IgD-negative memory B cell (primary cell): ENCODE results near the gene DIP2B. TPM values are rescaled to one million over a fixed set of nuclear protein-coding genes. Genes with fewer than 3 reads are reported as not detected.
A peak's percentile ranks its signal among the peaks of the same experiment; 100 is the strongest.

Experiments
- H3K27ac Mint-ChIP-seq, 3 donors: one replicate each; pipeline ENCODE4 v1.8.0; 2020 to 2022; ENCODE audit warnings: mild to moderate bottlenecking in 3 of 3, mixed read lengths in 3 of 3, moderate library complexity in 1 of 3
- H3K27me3 Mint-ChIP-seq: one replicate; pipeline ENCODE4 v1.8.0; 2021; ENCODE audit warnings: mixed read lengths
- H3K36me3 Mint-ChIP-seq: one replicate; pipeline ENCODE4 v1.8.0; 2020; ENCODE audit warnings: mild to moderate bottlenecking, mixed read lengths
- H3K4me1 Mint-ChIP-seq, 3 donors: one replicate each; pipeline ENCODE4 v1.8.0; 2020 to 2022; ENCODE audit warnings: mixed read lengths in 3 of 3, mild to moderate bottlenecking in 1 of 3
- H3K4me3 Mint-ChIP-seq, 4 donors: one replicate each; pipeline ENCODE4 v1.8.0; 2020 to 2022; ENCODE audit warnings: mild to moderate bottlenecking in 4 of 4, mixed read lengths in 4 of 4, moderate library complexity in 3 of 4
- H3K9me3 Mint-ChIP-seq, 3 donors: one replicate each; pipeline ENCODE4 v1.8.0; 2020 to 2021; ENCODE audit warnings: mixed read lengths in 3 of 3, mild to moderate bottlenecking in 1 of 3
- polyA plus RNA-seq: library from polyadenylated mRNA; unstranded; fragments of 300-500 nt; fragmentation: Illumina TruSeq; gene quantifications from one replicate; pipeline ENCODE4 v1.2.3, GENCODE V29; 2021

Gene DIP2B
- polyA plus RNA-seq, 1 donor from 2014 or later, result 16.4 TPM

DNA sequence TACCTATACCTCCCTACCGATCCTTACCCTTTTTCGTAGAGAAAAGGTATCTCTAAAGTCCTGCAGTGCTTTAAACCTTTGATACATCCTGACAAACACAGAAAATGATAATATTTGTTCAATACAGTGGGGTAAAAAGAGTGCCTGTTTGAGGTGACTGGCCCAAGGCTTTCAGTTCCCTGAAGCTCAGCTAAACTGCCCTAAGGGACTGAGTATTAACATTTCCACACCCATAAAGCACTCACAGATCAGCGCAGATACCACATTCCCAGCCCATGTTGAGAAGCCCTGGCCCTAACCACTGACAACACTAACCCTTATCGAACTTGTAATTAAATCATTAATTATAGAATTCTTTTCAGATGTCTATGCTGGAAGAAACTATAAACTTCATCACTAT, 108.7 kb downstream of the DIP2B start:
- Mint-ChIP-seq H3K9me3 (no peaks in the 10 kb centered on the region), H3K4me3 (no peak overlapping the region), H3K27ac (no peak overlapping the region), H3K36me3 (no peaks in the 10 kb centered on the region), H3K4me1 (peaks cover 16 to 38% (median 31%) of the 10 kb centered on the region in 3 donors), H3K27me3 (no peaks in the 10 kb centered on the region)

- no peak overlapping the region for H3K27ac Mint-ChIP-seq
- H3K9me3 Mint-ChIP-seq, result no peaks in the 10 kb centered on the region
- peaks cover 20 to 43% (median 29%) of the 10 kb centered on the region in 3 donors for H3K4me1 Mint-ChIP-seq
- H3K4me3 Mint-ChIP-seq, result no peak overlapping the region
- H3K36me3 Mint-ChIP-seq, result no peaks in the 10 kb centered on the region
- H3K27me3 Mint-ChIP-seq, result no peaks in the 10 kb centered on the region
Measured at GRCh38 chr12:50614167-50614759, 109.5 kb downstream of the DIP2B start.

DNA sequence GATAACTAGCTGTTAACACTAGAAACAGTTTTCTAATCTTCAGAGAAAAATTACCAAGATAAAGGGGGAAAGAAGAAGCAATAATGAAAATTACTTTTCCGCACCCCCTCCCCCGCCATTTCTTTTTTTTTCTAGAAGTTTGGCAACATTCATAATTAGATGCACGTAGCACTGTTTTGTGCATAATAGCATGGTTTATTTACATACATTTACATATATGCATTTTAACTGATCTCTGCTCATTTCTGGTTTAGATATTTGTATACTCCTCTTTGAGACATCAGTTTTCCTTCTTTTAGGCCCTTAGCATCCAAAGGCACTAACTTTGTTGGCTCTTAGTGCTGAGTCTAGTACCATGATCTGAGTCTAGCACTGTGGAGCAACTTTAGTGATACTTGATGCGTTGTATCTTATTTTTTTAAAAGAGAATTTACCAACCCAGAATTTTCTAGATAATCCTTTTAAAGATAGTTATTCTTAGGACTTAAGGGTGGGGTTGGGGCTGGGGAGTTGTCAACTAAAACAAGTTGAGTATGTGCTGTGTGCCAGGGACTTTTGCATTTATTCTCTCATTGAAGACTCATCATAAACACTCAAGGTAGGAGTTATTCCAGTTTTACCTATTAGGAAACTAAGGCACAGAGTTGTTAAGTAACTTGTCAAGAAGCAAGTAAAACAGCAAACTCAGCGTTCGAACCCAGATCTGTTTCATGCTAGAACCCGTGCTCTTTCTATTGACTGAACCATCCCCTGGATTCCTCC, 110.5 kb downstream of the DIP2B start:
- Mint-ChIP-seq H3K9me3 (no peaks in the 10 kb centered on the region), H3K4me1 (peaks cover 23 to 43% (median 27%) of the 10 kb centered on the region in 3 donors), H3K27ac (no peak overlapping the region), H3K27me3 (no peaks in the 10 kb centered on the region), H3K36me3 (no peaks in the 10 kb centered on the region), H3K4me3 (no peak overlapping the region)

- Mint-ChIP-seq H3K27ac (no peak overlapping the region), H3K4me1 (peaks cover 27 to 47% (median 32%) of the 10 kb centered on the region in 3 donors), H3K9me3 (no peaks in the 10 kb centered on the region), H3K36me3 (no peaks in the 10 kb centered on the region), H3K4me3 (no peak overlapping the region), H3K27me3 (no peaks in the 10 kb centered on the region)
Measured at GRCh38 chr12:50615907-50616296, 111.1 kb downstream of the DIP2B start.

GRCh38 chr12:50617657-50618056, 112.9 kb downstream of the DIP2B start:
- Mint-ChIP-seq H3K4me1 (peaks cover 30 to 47% (median 32%) of the 10 kb centered on the region in 3 donors), H3K4me3 (no peak overlapping the region), H3K9me3 (no peaks in the 10 kb centered on the region), H3K27me3 (no peaks in the 10 kb centered on the region), H3K36me3 (no peaks in the 10 kb centered on the region), H3K27ac (peak overlapping the region in 1 of 3 donors; percentile 59)

DNA sequence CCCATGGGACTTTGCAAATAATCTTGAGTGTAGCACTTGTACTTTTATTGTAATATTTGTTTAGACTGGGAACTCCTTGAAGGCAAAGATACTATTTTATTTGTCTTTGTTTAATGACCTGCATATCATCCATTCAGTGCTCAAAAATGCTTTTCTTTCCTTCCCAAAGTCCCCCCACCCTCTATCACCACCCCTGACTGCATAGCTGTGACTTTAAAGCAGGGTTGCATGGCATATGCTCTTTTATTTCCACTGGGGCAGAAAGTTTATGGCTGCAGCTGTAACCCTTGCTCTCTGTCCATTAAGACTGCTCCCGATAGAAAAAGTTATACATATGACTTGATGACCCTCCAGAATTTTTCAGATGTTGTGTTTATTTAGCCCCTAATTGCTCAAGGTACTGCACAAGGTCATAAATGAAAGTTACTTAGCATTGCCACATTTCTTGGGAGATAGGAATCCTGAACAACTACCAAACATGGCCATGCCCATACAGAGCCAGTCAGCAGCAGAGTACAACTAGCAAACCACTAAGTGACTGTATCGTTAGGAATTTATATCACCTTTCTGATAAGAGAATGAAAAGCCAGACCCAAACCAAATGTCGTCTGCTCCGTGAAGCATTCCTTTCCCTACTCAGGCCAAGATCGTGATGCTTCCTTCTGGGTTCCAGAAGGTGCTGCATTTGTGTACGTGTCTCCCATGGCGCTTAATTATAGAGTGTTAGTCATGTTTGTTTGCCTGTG, 114.3 kb downstream of the DIP2B start:
- Mint-ChIP-seq H3K4me1 (peaks cover 32 to 50% (median 34%) of the 10 kb centered on the region in 3 donors), H3K36me3 (no peaks in the 10 kb centered on the region), H3K9me3 (no peaks in the 10 kb centered on the region), H3K4me3 (no peak overlapping the region), H3K27ac (peak overlapping the region in 1 of 3 donors; percentile 27), H3K27me3 (no peaks in the 10 kb centered on the region)

DNA sequence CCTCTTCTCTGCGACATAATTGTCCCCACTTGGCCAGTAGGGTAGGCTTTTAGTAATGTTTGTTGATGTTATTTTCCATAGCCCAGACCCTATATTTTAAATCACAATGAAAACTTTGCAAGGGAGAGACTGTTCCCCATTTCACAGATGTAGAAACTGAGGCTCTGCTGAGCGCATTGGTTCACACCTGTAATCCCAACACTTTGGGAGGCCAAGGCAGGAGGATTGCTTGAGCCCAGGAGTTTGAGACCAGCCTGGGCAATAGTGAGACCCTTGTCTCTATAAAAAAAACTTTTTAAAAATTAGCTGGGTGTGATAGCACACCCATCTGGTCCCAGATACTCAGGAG, 114.8 kb downstream of the DIP2B start:
- Mint-ChIP-seq H3K36me3 (no peaks in the 10 kb centered on the region), H3K27me3 (no peaks in the 10 kb centered on the region), H3K4me3 (no peak overlapping the region), H3K9me3 (no peaks in the 10 kb centered on the region), H3K4me1 (peaks cover 35 to 52% (median 37%) of the 10 kb centered on the region in 3 donors), H3K27ac (peak overlapping the region in 1 of 3 donors; percentile 11)

DNA sequence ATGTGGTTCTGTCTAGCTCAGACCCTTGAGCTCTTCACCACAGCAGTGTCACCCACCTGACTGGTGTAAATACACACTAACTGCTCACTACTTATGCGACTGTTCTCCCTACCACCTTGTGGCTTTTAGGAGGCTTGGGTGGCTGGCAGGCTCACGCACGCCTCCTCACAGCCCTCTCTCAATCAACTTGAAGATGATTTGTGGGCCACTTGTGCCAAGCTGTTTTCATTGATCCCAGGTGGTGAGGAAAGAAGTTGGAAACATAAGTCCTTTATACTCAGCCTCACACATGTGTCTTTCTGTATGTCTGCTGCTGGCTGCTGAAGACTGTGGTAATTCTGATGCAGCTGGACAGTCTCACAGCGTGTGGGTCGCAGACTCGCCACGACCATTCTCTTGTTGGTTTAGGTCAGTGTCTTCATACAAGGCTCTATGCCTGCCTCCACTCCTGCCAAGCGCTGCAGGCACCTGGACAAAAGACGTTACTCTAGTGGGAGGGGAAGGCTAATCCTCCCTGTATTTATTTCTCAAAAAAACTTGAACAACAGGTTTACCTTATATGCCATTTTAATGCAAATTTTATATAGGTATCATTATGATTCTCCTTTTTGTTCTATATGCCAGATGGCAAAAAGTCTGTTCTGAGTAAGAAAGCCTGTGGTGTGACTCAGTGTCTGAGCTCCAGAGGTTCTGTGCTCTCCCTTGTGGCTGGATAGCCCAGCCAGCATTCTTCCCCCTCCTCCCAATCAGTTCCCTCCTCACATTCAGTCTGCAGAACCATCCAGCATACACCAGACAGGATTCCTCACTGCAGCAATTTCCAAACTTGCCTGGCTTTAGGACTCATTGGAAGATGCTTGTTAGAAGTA, 115.6 kb downstream of the DIP2B start:
- peaks cover 39 to 57% (median 43%) of the 10 kb centered on the region in 3 donors for H3K4me1 Mint-ChIP-seq
- H3K4me3 Mint-ChIP-seq, result no peak overlapping the region
- no peaks in the 10 kb centered on the region for H3K36me3 Mint-ChIP-seq
- H3K27me3 Mint-ChIP-seq, result no peaks in the 10 kb centered on the region
- no peaks in the 10 kb centered on the region for H3K9me3 Mint-ChIP-seq
- peak overlapping the region; percentile 10 to 73 (median 32) for H3K27ac Mint-ChIP-seq

- Mint-ChIP-seq H3K27me3 (no peaks in the 10 kb centered on the region), H3K27ac (peak overlapping the region; percentile 10 to 73 (median 71)), H3K36me3 (peaks cover under 1% of the 10 kb centered on the region), H3K9me3 (no peaks in the 10 kb centered on the region), H3K4me1 (peaks cover 44 to 58% (median 45%) of the 10 kb centered on the region in 3 donors), H3K4me3 (no peak overlapping the region)
Measured at GRCh38 chr12:50620978-50621360, 116.2 kb downstream of the DIP2B start.

GRCh38 chr12:50621399-50622300, 116.9 kb downstream of the DIP2B start:
- Mint-ChIP-seq H3K36me3 (peaks cover 4% of the 10 kb centered on the region), H3K9me3 (no peaks in the 10 kb centered on the region), H3K4me3 (peak overlapping the region in 1 of 4 donors; percentile 15), H3K27ac (peak overlapping the region in 2 of 3 donors; percentile 71 to 86), H3K27me3 (no peaks in the 10 kb centered on the region), H3K4me1 (peaks cover 42 to 61% (median 49%) of the 10 kb centered on the region in 3 donors)

- Mint-ChIP-seq H3K27ac (peak overlapping the region in 1 of 3 donors; percentile 91), H3K4me3 (peak overlapping the region in 2 of 4 donors; percentile 9 to 71), H3K4me1 (peaks cover 37 to 40% (median 38%) of the 10 kb centered on the region in 3 donors)
Measured at GRCh38 chr12:50625029-50625925, 120.5 kb downstream of the DIP2B start.

DNA sequence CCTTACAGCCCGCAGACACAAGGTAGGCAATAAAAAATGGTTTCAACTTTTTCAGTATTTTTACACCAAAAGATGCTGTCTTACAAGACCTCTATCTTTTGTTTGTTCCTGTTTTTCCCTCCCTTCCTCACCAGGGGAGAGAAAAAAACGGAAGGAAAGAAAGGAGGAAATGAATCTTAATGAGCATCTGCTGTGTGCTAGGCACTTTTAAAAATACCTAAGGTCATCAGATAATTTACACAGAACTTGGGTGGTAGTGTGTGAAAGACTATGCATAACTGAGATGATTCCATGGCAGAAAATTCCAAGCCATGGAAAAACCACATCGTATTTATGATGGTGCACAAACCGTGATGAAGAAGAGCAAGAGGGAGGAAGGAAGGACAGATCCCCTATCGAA, 121.2 kb downstream of the DIP2B start:
- H3K4me1 Mint-ChIP-seq, result peaks cover 30 to 35% (median 32%) of the 10 kb centered on the region in 3 donors
- H3K27me3 Mint-ChIP-seq, result no peaks in the 10 kb centered on the region
- H3K27ac Mint-ChIP-seq, result peak overlapping the region in 2 of 3 donors; percentile 0 to 72
- H3K9me3 Mint-ChIP-seq, result no peaks in the 10 kb centered on the region
- H3K4me3 Mint-ChIP-seq, result peak overlapping the region in 1 of 4 donors; percentile 71
- peaks cover 8% of the 10 kb centered on the region for H3K36me3 Mint-ChIP-seq

More at GRCh38 chr12:50625029-50625925, 120.5 kb downstream of the DIP2B start:
- Mint-ChIP-seq H3K36me3 (peaks cover 6% of the 10 kb centered on the region), H3K27me3 (no peaks in the 10 kb centered on the region), H3K9me3 (no peaks in the 10 kb centered on the region)

DNA sequence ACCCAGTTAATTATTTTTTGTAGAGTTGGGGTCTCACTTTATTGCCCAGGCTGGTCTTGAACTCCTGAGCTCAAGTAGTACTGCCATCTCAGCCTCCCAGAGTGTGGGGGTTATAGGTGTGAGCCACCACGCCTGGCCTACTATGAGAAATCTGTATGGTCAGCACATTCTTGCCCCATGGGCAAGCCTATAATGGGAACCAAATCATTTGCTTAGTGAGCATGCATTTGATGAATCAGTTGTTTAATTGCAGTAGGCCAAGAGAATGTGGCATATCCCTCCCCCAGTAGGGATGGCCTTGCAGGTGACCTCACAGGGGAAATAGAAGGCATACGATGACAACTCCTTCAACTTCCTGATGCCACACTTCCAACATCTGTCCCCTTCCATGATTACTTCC, 122.7 kb downstream of the DIP2B start:
- Mint-ChIP-seq H3K4me3 (no peak overlapping the region), H3K27ac (no peak overlapping the region), H3K27me3 (no peaks in the 10 kb centered on the region), H3K4me1 (peaks cover 21 to 27% (median 21%) of the 10 kb centered on the region in 3 donors), H3K9me3 (no peaks in the 10 kb centered on the region), H3K36me3 (peaks cover 8% of the 10 kb centered on the region)
